GM12878 (cell line): ENCODE results near the gene CAMTA1. TPM values are rescaled to one million over a fixed set of nuclear protein-coding genes. Genes with fewer than 3 reads are reported as not detected.

ENCODE experiments used
- ATAC-seq: fragments of 200-7000 bp; cut with Tn5 transposase; 3 replicates; pipeline ENCODE4 v1.9.1; 2020; ENCODE audit warnings: mild to moderate bottlenecking, moderate library complexity
- BruUV-seq: library from RNA; stranded (reverse); fragments of 400-500 nt; replicated peaks from 2 replicates; lab custom pipeline; 2021; lab: Mats Ljungman, UMichigan
- CTCF ChIA-PET: fragments of 300-600 bp; sonication (Branson Sonifier 250); formaldehyde crosslinking; extraction: SDS; loops from one replicate; lab custom pipeline; 2021; ENCODE audit warnings: inconsistent platforms; lab: Yijun Ruan, JAX
- POLR2A ChIA-PET: fragments of 350-600 bp; formaldehyde crosslinking; extraction: SDS; loops from one replicate; lab custom pipeline; 2021; ENCODE audit warnings: inconsistent platforms; lab: Charles Lee
- RAD21 ChIA-PET: fragments of 300-600 bp; sonication (Branson Sonifier 250); formaldehyde crosslinking; loops from one replicate; lab custom pipeline; 2023; ENCODE audit warnings: antibody characterized with exemption; ENCODE audit not compliant: unreplicated experiment; lab: Charles Lee
- SMC1A ChIA-PET: fragments of 300-600 bp; sonication (Branson Sonifier 250); formaldehyde crosslinking; loops from one replicate; lab custom pipeline; 2023; ENCODE audit not compliant: unreplicated experiment, uncharacterized antibody; lab: Charles Lee
- DNase-seq: peaks from one replicate; pipeline ENCODE4 v3.0.0-alpha.2; 2011; ENCODE audit warnings: low read depth, low spot score
- FAIRE-seq: peaks from 3 replicates; lab custom pipeline; 2011; peaks lifted over from hg19 to GRCh38; lab: Jason Lieb, UNC
- H2AFZ ChIP-seq: 2 replicates; pipeline ENCODE4 v1.6.0; 2011; ENCODE audit warnings: low read depth, low read length, control low read depth; ENCODE audit not compliant: control insufficient read depth
- H3K27ac ChIP-seq: 2 replicates; pipeline ENCODE4 v1.5.1; 2011; ENCODE audit warnings: control low read depth; ENCODE audit not compliant: control insufficient read depth, insufficient read depth
- H3K27me3 ChIP-seq, 2 experiments: replicated peaks in 1 of 2; 2 replicates each; pipeline versions ENCODE4 v1.6.0 to v1.6.1; 2011; ENCODE audit warnings: low read length in 1 of 2; ENCODE audit not compliant: control insufficient read depth in 2 of 2, insufficient read depth in 2 of 2
- H3K36me3 ChIP-seq, 2 experiments: 2 replicates each; pipeline ENCODE4 v1.5.1; 2011; ENCODE audit warnings: low read length in 1 of 2; ENCODE audit not compliant: control insufficient read depth in 2 of 2, insufficient read depth in 2 of 2
- H3K4me1 ChIP-seq: 2 replicates; pipeline ENCODE4 v1.6.1; 2011; ENCODE audit warnings: mild to moderate bottlenecking, low read length, moderate library complexity, mixed read lengths; ENCODE audit not compliant: control insufficient read depth, insufficient read depth
- H3K4me2 ChIP-seq: 2 replicates; pipeline ENCODE4 v1.6.0; 2011; ENCODE audit warnings: control low read depth; ENCODE audit not compliant: control insufficient read depth, insufficient read depth
- H3K4me3 ChIP-seq: fragments of 200-600 bp; sonication (generic); 2 replicates; pipeline ENCODE4 v1.5.1; 2016
- H3K79me2 ChIP-seq: 2 replicates; pipeline ENCODE4 v1.6.0; 2011; ENCODE audit warnings: low read length; ENCODE audit not compliant: control insufficient read depth, insufficient read depth
- H3K9ac ChIP-seq: 2 replicates; pipeline ENCODE4 v1.8.0; 2011; ENCODE audit warnings: low read length, control low read depth, mixed read lengths; ENCODE audit not compliant: control insufficient read depth, insufficient read depth
- H3K9me3 ChIP-seq: replicated peaks from 3 replicates; pipeline ENCODE4 v1.5.1; 2011; ENCODE audit warnings: mild to moderate bottlenecking, low read length; ENCODE audit not compliant: control insufficient read depth, insufficient read depth
- H4K20me1 ChIP-seq: 2 replicates; pipeline ENCODE4 v1.6.0; 2011; ENCODE audit not compliant: control insufficient read depth, insufficient read depth
- BHLHE40 ChIP-seq, 2 experiments: fragments of 450-650 bp in 1 of 2; IDR thresholded peaks; 2 replicates each; pipeline ENCODE4 v1.6.1; 2011 to 2017; ENCODE audit warnings: low read depth in 2 of 2, borderline replicate concordance in 1 of 2, improper control_type of control experiment in 1 of 2, low read length in 1 of 2, mild to moderate bottlenecking in 1 of 2
- DPF2 ChIP-seq: fragments of 450-650 bp; IDR thresholded peaks from 2 replicates; pipeline ENCODE4 v1.6.1; 2017; ENCODE audit warnings: mild to moderate bottlenecking
- EED ChIP-seq: sonication (generic); IDR thresholded peaks from 2 replicates; pipeline ENCODE4 v1.6.1; 2016; ENCODE audit warnings: antibody characterized with exemption, low read depth
- KAT2A ChIP-seq: conservative IDR thresholded peaks from 2 replicates; pipeline ENCODE4 v1.6.1; 2011; ENCODE audit warnings: low read depth, low read length; ENCODE audit not compliant: control insufficient read depth
- MEF2A ChIP-seq: IDR thresholded peaks from 2 replicates; pipeline ENCODE4 v1.6.1; 2011; ENCODE audit warnings: low read depth, mild to moderate bottlenecking, low read length, moderate library complexity; ENCODE audit not compliant: insufficient read depth
- POLR2AphosphoS2 ChIP-seq: IDR thresholded peaks from 2 replicates; pipeline ENCODE4 v1.6.1; 2011; ENCODE audit warnings: low read depth, mild to moderate bottlenecking, low read length, improper control_type of control experiment, moderate library complexity
- YBX1 ChIP-seq: fragments of 450-650 bp; IDR thresholded peaks from 2 replicates; pipeline ENCODE4 v1.6.1; 2016; ENCODE audit warnings: antibody characterized with exemption
- WGBS: methylation state at CpG from one replicate; pipeline ENCODE4 v1.1.6; 2016; ENCODE audit warnings: low lambda C conversion rate; ENCODE audit not compliant: insufficient replicate concordance, insufficient coverage; ENCODE audit errors: missing lambda C conversion rate; 5-methylcytosine and 5-hydroxymethylcytosine counted together
- in situ Hi-C: fragments of 300-500 bp; cut with MboI; formaldehyde crosslinking; loops from 9 replicates; pipeline ENCODE4 v1.14.3; 2018; ENCODE audit warnings: mixed read lengths
- intact Hi-C: fragments of 100-400 bp; cut with micrococcal nuclease; formaldehyde crosslinking; loops from one replicate; pipeline ENCODE4 v1.14.2; 2022; ENCODE audit not compliant: unreplicated experiment
- polyA plus RNA-seq, 11 experiments: library from polyadenylated mRNA; depleted of rRNA in 4 of 11; unstranded in 6 of 11; stranded (reverse) in 5 of 11; fragments of >200 nt; fragmentation: Nextera tagmentation in 4 of 11; fragmentation: Illumina TruSeq in 1 of 11; extraction: Ambion mirVana in 4 of 11; extraction: Trizol in 1 of 11; gene quantifications; 1 replicate in 1 of 11; 2 replicates in 10 of 11; pipeline versions ENCODE4 v1.2.1 to v1.2.3, GENCODE V29; 2011 to 2016; ENCODE audit warnings: inconsistent platforms in 2 of 11, missing spikeins in 2 of 11, low read depth in 1 of 11
- total RNA-seq, 4 experiments: library from RNA; depleted of rRNA in 3 of 4; stranded (reverse); fragments of >200 nt in 3 of 4; fragmentation: Illumina TruSeq in 1 of 4; extraction: Trizol in 1 of 4; gene quantifications; 2 replicates each; pipeline versions ENCODE4 v1.2.1 to v1.2.3, GENCODE V29; 2013 to 2021
- TF ChIP-seq, protein P1 (sequence below): IDR thresholded peaks from 2 replicates; pipeline ENCODE4 v1.6.1; 2012; ENCODE audit warnings: mild to moderate bottlenecking, low read depth, low read length
- TF ChIP-seq, protein P2 (sequence below): fragments of 450-650 bp; IDR thresholded peaks from 2 replicates; pipeline ENCODE4 v1.6.1; 2018; ENCODE audit warnings: mild to moderate bottlenecking, low read depth, moderate library complexity; ENCODE audit not compliant: partially characterized antibody

The CAMTA1 gene
- total and polyA plus RNA-seq, 10 of the 15 experiments (the other 5 are each of a cell fraction or from before 2014, with no cell fraction given), result 37.7 to 148 (median 76.4) TPM

DNA sequence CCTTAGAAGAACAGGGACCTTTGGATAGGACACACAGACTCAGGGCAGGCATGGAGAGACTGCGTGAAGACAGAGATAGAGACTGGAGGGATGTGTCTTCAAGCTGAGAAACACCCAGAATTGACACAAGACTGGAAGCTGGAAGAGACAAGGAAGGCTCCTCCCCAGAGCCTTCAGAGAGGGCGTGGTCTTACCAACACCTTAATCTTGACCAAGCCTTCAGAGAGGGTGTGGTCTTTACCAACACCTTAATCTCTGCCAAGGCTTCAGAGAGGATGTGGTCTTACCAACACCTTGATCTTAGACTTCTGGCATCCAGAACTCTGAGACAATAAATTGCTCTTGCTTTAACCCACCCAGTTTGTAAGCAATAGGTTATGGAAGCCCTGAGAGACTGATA lies 504.4 kb downstream of the CAMTA1 start (continued):
- TF ChIP-seq, protein P1, sequence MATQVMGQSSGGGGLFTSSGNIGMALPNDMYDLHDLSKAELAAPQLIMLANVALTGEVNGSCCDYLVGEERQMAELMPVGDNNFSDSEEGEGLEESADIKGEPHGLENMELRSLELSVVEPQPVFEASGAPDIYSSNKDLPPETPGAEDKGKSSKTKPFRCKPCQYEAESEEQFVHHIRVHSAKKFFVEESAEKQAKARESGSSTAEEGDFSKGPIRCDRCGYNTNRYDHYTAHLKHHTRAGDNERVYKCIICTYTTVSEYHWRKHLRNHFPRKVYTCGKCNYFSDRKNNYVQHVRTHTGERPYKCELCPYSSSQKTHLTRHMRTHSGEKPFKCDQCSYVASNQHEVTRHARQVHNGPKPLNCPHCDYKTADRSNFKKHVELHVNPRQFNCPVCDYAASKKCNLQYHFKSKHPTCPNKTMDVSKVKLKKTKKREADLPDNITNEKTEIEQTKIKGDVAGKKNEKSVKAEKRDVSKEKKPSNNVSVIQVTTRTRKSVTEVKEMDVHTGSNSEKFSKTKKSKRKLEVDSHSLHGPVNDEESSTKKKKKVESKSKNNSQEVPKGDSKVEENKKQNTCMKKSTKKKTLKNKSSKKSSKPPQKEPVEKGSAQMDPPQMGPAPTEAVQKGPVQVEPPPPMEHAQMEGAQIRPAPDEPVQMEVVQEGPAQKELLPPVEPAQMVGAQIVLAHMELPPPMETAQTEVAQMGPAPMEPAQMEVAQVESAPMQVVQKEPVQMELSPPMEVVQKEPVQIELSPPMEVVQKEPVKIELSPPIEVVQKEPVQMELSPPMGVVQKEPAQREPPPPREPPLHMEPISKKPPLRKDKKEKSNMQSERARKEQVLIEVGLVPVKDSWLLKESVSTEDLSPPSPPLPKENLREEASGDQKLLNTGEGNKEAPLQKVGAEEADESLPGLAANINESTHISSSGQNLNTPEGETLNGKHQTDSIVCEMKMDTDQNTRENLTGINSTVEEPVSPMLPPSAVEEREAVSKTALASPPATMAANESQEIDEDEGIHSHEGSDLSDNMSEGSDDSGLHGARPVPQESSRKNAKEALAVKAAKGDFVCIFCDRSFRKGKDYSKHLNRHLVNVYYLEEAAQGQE, result no peak

DNA sequence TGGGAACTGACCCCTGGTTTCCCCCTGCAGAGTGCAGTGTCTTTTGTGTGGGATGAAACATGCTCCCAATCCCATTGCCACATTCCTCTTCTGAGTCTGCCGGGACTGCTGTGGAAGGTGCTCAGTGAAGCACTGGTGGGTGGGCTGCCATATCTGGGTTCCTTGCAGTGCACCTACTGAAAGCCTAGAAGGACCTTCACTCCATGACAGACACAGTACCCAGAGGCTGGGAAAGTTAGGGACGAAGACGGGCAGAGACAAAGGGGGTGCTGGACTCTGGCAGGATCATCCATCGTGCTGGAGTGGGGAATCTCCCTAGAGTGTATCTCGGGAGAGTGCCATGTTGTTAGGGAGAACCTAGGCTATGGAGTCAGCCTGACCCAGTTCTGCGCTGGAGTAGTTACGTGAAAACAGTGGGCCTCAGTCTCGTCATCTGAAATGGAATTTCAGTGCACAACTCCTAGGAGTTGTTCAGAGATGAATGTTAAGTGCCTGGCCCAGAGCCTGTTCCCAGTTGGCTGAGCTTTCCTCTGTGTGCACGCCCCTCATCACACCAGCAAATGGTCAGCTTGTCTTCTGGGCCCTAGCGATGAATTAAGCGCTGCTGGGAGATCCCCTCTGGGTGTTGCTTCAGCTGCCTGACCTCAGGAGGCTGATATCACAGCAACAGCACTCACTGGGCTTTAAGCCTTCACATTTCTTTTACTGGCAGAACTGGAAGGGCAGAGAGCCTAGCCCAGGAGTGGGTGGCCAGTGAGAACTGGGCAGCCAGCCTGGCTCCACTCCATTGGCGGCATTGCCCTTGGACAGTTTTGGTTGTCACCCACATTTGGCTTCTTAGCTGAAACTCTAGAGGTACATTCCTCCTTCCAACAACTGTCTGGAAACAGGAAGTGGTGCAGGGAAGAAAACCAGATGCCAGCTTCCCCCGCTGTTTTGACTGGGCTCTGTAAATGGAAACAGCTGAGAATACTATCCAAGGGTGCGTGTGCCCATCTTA lies 506.0 kb downstream of the CAMTA1 start:
- H3K9me3 ChIP-seq, result no peaks in the 10 kb centered on the region; the same call in 2 of the 3 replicates
- H3K4me1 ChIP-seq, result no peaks in the 10 kb centered on the region
- CTCF ChIA-PET, result no interaction called here
- no peak overlapping the region for H2AFZ ChIP-seq
- no peaks in the 10 kb centered on the region for H4K20me1 ChIP-seq
- POLR2A ChIA-PET, result no interaction called here
- ATAC-seq (no peak), FAIRE-seq (no peak), DNase-seq (no peak)
- no peaks in the 10 kb centered on the region for H3K36me3 ChIP-seq
- H3K27ac ChIP-seq, result no peak overlapping the region
- no TSS peak for BruUV-seq
- H3K27me3 ChIP-seq, result peaks cover 0 to 2% of the 10 kb centered on the region in 2 experiments; a peak in 2 of 4 replicates
- H3K9ac ChIP-seq, result no peak overlapping the region
- WGBS, result 33% methylated on average over 14 of the region's 14 CpGs
- no peak for TF ChIP-seq DPF2
- TF ChIP-seq, protein P2, sequence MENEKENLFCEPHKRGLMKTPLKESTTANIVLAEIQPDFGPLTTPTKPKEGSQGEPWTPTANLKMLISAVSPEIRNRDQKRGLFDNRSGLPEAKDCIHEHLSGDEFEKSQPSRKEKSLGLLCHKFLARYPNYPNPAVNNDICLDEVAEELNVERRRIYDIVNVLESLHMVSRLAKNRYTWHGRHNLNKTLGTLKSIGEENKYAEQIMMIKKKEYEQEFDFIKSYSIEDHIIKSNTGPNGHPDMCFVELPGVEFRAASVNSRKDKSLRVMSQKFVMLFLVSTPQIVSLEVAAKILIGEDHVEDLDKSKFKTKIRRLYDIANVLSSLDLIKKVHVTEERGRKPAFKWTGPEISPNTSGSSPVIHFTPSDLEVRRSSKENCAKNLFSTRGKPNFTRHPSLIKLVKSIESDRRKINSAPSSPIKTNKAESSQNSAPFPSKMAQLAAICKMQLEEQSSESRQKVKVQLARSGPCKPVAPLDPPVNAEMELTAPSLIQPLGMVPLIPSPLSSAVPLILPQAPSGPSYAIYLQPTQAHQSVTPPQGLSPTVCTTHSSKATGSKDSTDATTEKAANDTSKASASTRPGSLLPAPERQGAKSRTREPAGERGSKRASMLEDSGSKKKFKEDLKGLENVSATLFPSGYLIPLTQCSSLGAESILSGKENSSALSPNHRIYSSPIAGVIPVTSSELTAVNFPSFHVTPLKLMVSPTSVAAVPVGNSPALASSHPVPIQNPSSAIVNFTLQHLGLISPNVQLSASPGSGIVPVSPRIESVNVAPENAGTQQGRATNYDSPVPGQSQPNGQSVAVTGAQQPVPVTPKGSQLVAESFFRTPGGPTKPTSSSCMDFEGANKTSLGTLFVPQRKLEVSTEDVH, result no peak
- no peak for TF ChIP-seq KAT2A
- no peak for TF ChIP-seq BHLHE40 (IDR thresholded peaks at IDR 0.05; ENCODE audit: borderline replicate concordance in 1 of 2, low read depth in 2 of 2, low read length in 1 of 2)
- TF ChIP-seq YBX1, result no peak
- TF ChIP-seq POLR2AphosphoS2, result no peak
- TF ChIP-seq MEF2A, result no peak
- no peak for TF ChIP-seq EED
- RAD21 ChIA-PET, result no interaction called here
- no peak overlapping the region for H3K4me2 ChIP-seq
- in situ Hi-C loops, result no loop called here
- intact Hi-C loops, result no loop called here
- no peak overlapping the region for H3K4me3 ChIP-seq
- SMC1A ChIA-PET, result no interaction called here
- no peaks in the 10 kb centered on the region for H3K79me2 ChIP-seq
